CD4-positive, CD25-positive, alpha-beta regulatory T cell (primary cell): ENCODE measurements around the gene EIF2B2. TPM values are rescaled to one million over a fixed set of nuclear protein-coding genes. Genes with fewer than 3 reads are reported as not detected.

ENCODE experiments used
- ATAC-seq, 2 donors: fragments of 150-1000 bp; cut with Tn5 transposase; one replicate each; pipeline ENCODE4 v1.10.0; 2021; ENCODE audit warnings: low read depth in 2 of 2, moderate number of reproducible peaks in 2 of 2, moderate library complexity in 1 of 2
- DNase-seq, 3 donors: peaks; one replicate each; pipeline versions ENCODE4 v3.0.0 to v3.0.0-alpha.2; 2012 to 2022; ENCODE audit warnings: mixed read lengths in 1 of 3
- H3K27ac ChIP-seq: one replicate; pipeline ENCODE4 v1.7.0; 2013; ENCODE audit warnings: mild to moderate bottlenecking, low read length; ENCODE audit not compliant: insufficient read depth, poor library complexity, severe bottlenecking
- H3K27me3 ChIP-seq: one replicate; pipeline ENCODE4 v1.7.0; 2013; ENCODE audit warnings: low read length; ENCODE audit not compliant: control insufficient read depth, insufficient read depth
- H3K36me3 ChIP-seq: one replicate; pipeline ENCODE4 v1.7.0; 2013; ENCODE audit warnings: mild to moderate bottlenecking, low read length, moderate library complexity; ENCODE audit not compliant: control insufficient read depth, insufficient read depth
- H3K4me1 ChIP-seq: 2 replicates; pipeline ENCODE4 v1.7.0; 2013; ENCODE audit warnings: mild to moderate bottlenecking, low read length; ENCODE audit not compliant: insufficient read depth, control insufficient read depth, poor library complexity, severe bottlenecking
- H3K4me3 ChIP-seq: one replicate; pipeline ENCODE4 v1.7.0; 2013; ENCODE audit warnings: low read depth, mild to moderate bottlenecking, low read length, moderate library complexity
- H3K9me3 ChIP-seq, 2 experiments: 1 replicate in 1 of 2; 2 replicates in 1 of 2; pipeline ENCODE4 v1.7.0; 2013; ENCODE audit warnings: low read length in 2 of 2, mild to moderate bottlenecking in 1 of 2, moderate library complexity in 1 of 2; ENCODE audit not compliant: control insufficient read depth in 2 of 2
- H3K27ac Mint-ChIP-seq, 3 donors: one replicate each; pipeline ENCODE4 v1.8.0; 2020 to 2022; ENCODE audit warnings: mild to moderate bottlenecking in 3 of 3, mixed read lengths in 3 of 3, moderate library complexity in 2 of 3
- H3K27me3 Mint-ChIP-seq: one replicate; pipeline ENCODE4 v1.8.0; 2022; ENCODE audit warnings: mild to moderate bottlenecking, mixed read lengths
- H3K36me3 Mint-ChIP-seq: one replicate; pipeline ENCODE4 v1.8.0; 2020; ENCODE audit warnings: mixed read lengths
- H3K4me1 Mint-ChIP-seq, 4 donors: one replicate each; pipeline ENCODE4 v1.8.0; 2020 to 2022; ENCODE audit warnings: mixed read lengths in 4 of 4, mild to moderate bottlenecking in 1 of 4
- H3K4me3 Mint-ChIP-seq, 4 donors: one replicate each; pipeline ENCODE4 v1.8.0; 2020 to 2022; ENCODE audit warnings: mild to moderate bottlenecking in 4 of 4, mixed read lengths in 4 of 4, moderate library complexity in 3 of 4
- H3K9me3 Mint-ChIP-seq, 7 donors: one replicate each; pipeline ENCODE4 v1.8.0; 2020 to 2022; ENCODE audit warnings: mixed read lengths in 7 of 7, mild to moderate bottlenecking in 3 of 7, moderate library complexity in 2 of 7
- polyA plus RNA-seq, 4 donors: library from polyadenylated mRNA; unstranded; fragments of 300-500 nt; fragmentation: Illumina TruSeq; gene quantifications; one replicate each; pipeline ENCODE4 v1.2.3, GENCODE V29; 2021
- total RNA-seq: library from RNA; stranded (reverse); gene quantifications from one replicate; pipeline ENCODE4 v1.2.3, GENCODE V29; 2022

Gene EIF2B2
- total and polyA plus RNA-seq, 5 donors from 2014 or later, result 24.2 to 61.6 (median 45.6) TPM

GRCh38 chr14:75049731-75050201, 47.0 kb downstream of the EIF2B2 start:
- H3K27ac Mint-ChIP-seq, result no peak overlapping the region
- H3K9me3 Mint-ChIP-seq, result no peaks in the 10 kb centered on the region
- H3K27me3 ChIP-seq, result no peaks in the 10 kb centered on the region
- DNase-seq (no peak), ATAC-seq (no peak)
- no peaks in the 10 kb centered on the region for H3K9me3 ChIP-seq
- peaks cover 5% of the 10 kb centered on the region for H3K27me3 Mint-ChIP-seq
- H3K4me3 Mint-ChIP-seq, result peak overlapping the region; percentile 85 to 96 (median 94)
- H3K4me1 Mint-ChIP-seq, result peaks cover 30 to 70% (median 57%) of the 10 kb centered on the region in 4 donors
- H3K4me1 ChIP-seq, result peaks cover 20% of the 10 kb centered on the region
- peaks cover 19% of the 10 kb centered on the region for H3K36me3 Mint-ChIP-seq
- H3K27ac ChIP-seq, result no peak overlapping the region
- peak overlapping the region; percentile 86 for H3K4me3 ChIP-seq
- no peaks in the 10 kb centered on the region for H3K36me3 ChIP-seq

GRCh38 chr14:75050852-75051555, 48.3 kb downstream of the EIF2B2 start, which contains the start of gene MLH3:
MLH3 (minus strand) TSS chr14:75051467; CDS start chr14:75049655, 1,812 bp downstream.
- Histone ChIP-seq H3K27ac (peak within 1 kb of the TSS; percentile 76), H3K4me1 (peaks cover 20% of the 10 kb centered on the region), H3K4me3 (peak within 1 kb of the TSS; percentile 86), H3K27me3 (no peaks in the 10 kb centered on the region), H3K36me3 (no peaks in the 10 kb centered on the region), H3K9me3 (no peaks in the 10 kb centered on the region)
- H3K9me3 Mint-ChIP-seq, result no peaks in the 10 kb centered on the region
- ATAC-seq (peak; percentile 79 to 80), DNase-seq (peak; percentile 67 to 84 (median 79))
- H3K4me1 Mint-ChIP-seq, result peaks cover 30 to 65% (median 48%) of the 10 kb centered on the region in 4 donors
- H3K4me3 Mint-ChIP-seq, result peak within 1 kb of the TSS; percentile 93 to 97 (median 96)
- peak within 1 kb of the TSS; percentile 63 to 96 (median 92) for H3K27ac Mint-ChIP-seq
- H3K27me3 Mint-ChIP-seq, result peaks cover 5% of the 10 kb centered on the region
- H3K36me3 Mint-ChIP-seq, result peaks cover 27% of the 10 kb centered on the region

GRCh38 chr14:75051556-75051899, 48.8 kb downstream of the EIF2B2 start:
- H3K27ac Mint-ChIP-seq, result peak overlapping the region; percentile 63 to 96 (median 92)
- H3K4me3 Mint-ChIP-seq, result peak overlapping the region; percentile 93 to 97 (median 96)
- Histone ChIP-seq H3K4me3 (peak overlapping the region; percentile 86), H3K9me3 (no peaks in the 10 kb centered on the region), H3K27ac (peak overlapping the region; percentile 76), H3K4me1 (peaks cover 20% of the 10 kb centered on the region), H3K27me3 (no peaks in the 10 kb centered on the region), H3K36me3 (no peaks in the 10 kb centered on the region)
- H3K27me3 Mint-ChIP-seq, result peaks cover 5% of the 10 kb centered on the region
- peaks cover 27% of the 10 kb centered on the region for H3K36me3 Mint-ChIP-seq
- ATAC-seq (no peak), DNase-seq (no peak)
- no peaks in the 10 kb centered on the region for H3K9me3 Mint-ChIP-seq
- peaks cover 28 to 64% (median 45%) of the 10 kb centered on the region in 4 donors for H3K4me1 Mint-ChIP-seq

DNA sequence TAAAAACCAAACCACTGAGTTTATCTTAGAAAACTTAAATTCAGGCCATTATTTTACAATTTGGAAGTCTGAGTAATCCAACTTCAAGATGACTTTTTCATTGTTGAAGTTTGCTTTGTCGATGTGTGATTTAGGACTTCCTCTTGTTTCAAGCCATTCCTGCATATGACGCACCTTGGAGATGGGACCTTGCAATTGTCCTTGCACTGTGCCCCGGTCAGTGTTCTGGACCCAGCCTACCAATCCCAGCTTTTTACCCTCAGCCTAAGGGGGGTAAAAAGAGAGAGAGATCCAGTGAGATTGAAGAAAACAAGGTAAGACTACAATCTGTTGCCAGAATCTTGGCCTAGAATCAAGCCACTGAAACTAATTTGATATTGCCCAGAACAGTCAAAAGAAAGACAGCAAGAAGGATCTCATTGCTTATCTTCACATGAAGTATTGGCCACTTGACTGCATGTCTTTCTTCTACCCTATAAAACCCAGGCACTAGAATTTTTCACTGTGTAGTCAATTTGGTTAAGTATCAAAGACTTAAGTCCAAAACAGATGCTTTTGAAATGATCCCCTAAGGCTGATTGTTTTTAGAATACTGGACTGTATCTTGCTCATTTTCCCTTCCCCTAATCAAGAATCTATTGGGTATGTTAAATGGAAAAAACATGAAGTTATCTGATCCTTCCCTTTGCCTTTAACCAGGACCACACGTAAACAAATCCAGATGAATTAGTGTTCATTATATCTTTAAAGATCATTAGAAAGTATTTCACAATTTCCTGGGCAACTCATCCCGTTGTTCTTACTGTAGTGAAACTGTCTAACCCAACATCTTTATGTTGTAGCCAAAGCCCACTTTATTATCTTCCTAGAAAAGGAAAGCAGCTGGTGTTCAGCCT, 50.9 kb downstream of the EIF2B2 start:
- peak overlapping the region in 2 of 4 donors; percentile 52 to 96 for H3K4me3 Mint-ChIP-seq
- H3K27me3 Mint-ChIP-seq, result peaks cover 5% of the 10 kb centered on the region
- H3K36me3 Mint-ChIP-seq, result peaks cover 15% of the 10 kb centered on the region
- Histone ChIP-seq H3K4me3 (no peak overlapping the region), H3K27ac (no peak overlapping the region), H3K4me1 (peaks cover 20% of the 10 kb centered on the region), H3K36me3 (no peaks in the 10 kb centered on the region), H3K27me3 (no peaks in the 10 kb centered on the region), H3K9me3 (no peaks in the 10 kb centered on the region)
- H3K4me1 Mint-ChIP-seq, result peaks cover 31 to 55% (median 32%) of the 10 kb centered on the region in 4 donors
- no peak for ATAC-seq
- H3K27ac Mint-ChIP-seq, result peak overlapping the region in 1 of 3 donors; percentile 0
- DNase-seq, result no peak
- no peaks in the 10 kb centered on the region for H3K9me3 Mint-ChIP-seq

DNA sequence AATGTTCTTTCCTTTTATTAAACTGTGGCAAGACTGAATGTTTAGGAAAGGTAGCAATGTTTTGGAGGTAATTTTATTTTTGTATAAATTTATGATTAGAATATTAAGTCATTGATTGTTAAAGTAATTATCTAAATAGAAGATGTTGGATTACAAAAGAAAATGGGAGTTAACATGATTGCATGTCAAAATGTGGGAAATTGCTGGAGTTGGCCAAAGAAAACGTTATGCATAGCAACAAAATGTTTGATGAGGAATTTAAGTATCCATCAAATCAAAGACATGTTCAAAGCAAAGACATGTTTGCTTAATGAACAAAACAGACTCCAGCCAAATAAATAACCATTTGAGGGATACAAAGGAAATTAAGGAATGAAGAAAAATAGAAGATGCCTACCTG, 51.7 kb downstream of the EIF2B2 start:
- Mint-ChIP-seq H3K4me1 (peaks cover 28 to 47% (median 34%) of the 10 kb centered on the region in 4 donors), H3K27ac (no peak overlapping the region), H3K4me3 (peak overlapping the region in 1 of 4 donors; percentile 96), H3K27me3 (peaks cover 5% of the 10 kb centered on the region), H3K36me3 (peaks cover 12% of the 10 kb centered on the region), H3K9me3 (no peaks in the 10 kb centered on the region)
- no peak overlapping the region for H3K4me3 ChIP-seq
- H3K4me1 ChIP-seq, result peaks cover 20% of the 10 kb centered on the region
- H3K36me3 ChIP-seq, result no peaks in the 10 kb centered on the region
- no peaks in the 10 kb centered on the region for H3K27me3 ChIP-seq
- no peak for ATAC-seq
- no peak overlapping the region for H3K27ac ChIP-seq
- no peaks in the 10 kb centered on the region for H3K9me3 ChIP-seq
- no peak for DNase-seq

DNA sequence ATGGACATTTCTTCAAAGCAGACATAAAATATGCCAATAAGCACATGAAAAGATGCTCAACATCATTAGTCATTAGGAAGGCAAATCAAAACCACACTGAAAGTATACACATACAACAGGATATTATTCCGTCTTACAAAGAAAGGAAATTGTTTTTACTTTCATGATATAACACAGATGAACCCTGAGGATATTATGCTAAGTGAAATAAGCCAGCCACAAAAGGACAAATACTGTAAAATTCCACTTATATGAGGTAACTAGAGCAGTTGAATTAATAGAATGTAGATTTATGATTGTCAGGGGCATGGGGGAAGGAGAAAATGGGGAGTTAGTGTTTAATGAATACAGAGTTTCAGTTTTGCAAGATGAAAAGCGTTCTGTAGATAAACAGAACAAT, 56.9 kb downstream of the EIF2B2 start:
- Histone ChIP-seq H3K4me3 (no peak overlapping the region), H3K27me3 (no peaks in the 10 kb centered on the region), H3K9me3 (no peaks in the 10 kb centered on the region), H3K4me1 (peaks cover 11% of the 10 kb centered on the region), H3K27ac (no peak overlapping the region), H3K36me3 (peaks cover 2% of the 10 kb centered on the region)
- H3K4me1 Mint-ChIP-seq, result peaks cover 24 to 56% (median 43%) of the 10 kb centered on the region in 4 donors
- ATAC-seq, result no peak
- no peak for DNase-seq
- H3K4me3 Mint-ChIP-seq, result peak overlapping the region in 1 of 4 donors; percentile 47
- peaks cover 17% of the 10 kb centered on the region for H3K36me3 Mint-ChIP-seq
- H3K27me3 Mint-ChIP-seq, result no peaks in the 10 kb centered on the region
- H3K9me3 Mint-ChIP-seq, result no peaks in the 10 kb centered on the region
- H3K27ac Mint-ChIP-seq, result peak overlapping the region in 1 of 3 donors; percentile 3

- H3K4me3 Mint-ChIP-seq, result peak overlapping the region in 1 of 4 donors; percentile 58
- H3K9me3 Mint-ChIP-seq, result no peaks in the 10 kb centered on the region
- peaks cover 11% of the 10 kb centered on the region for H3K4me1 ChIP-seq
- H3K36me3 ChIP-seq, result peaks cover 2% of the 10 kb centered on the region
- peaks cover 15% of the 10 kb centered on the region for H3K36me3 Mint-ChIP-seq
- no peak overlapping the region for H3K4me3 ChIP-seq
- no peaks in the 10 kb centered on the region for H3K27me3 ChIP-seq
- H3K27me3 Mint-ChIP-seq, result no peaks in the 10 kb centered on the region
- peak overlapping the region in 1 of 3 donors; percentile 41 for H3K27ac Mint-ChIP-seq
- H3K27ac ChIP-seq, result no peak overlapping the region
- no peak for DNase-seq
- no peaks in the 10 kb centered on the region for H3K9me3 ChIP-seq
- no peak for ATAC-seq
- H3K4me1 Mint-ChIP-seq, result peaks cover 24 to 54% (median 46%) of the 10 kb centered on the region in 4 donors
These were observed 57.7 kb downstream of the EIF2B2 start for GRCh38 chr14:75060420-75060819.
